BJ (cell line): Measurements from ENCODE around the gene IL3RA. TPM values are rescaled to one million over a fixed set of nuclear protein-coding genes. Genes with fewer than 3 reads are reported as not detected.

Source experiments
- CTCF ChIA-PET: fragments of 350-600 bp; formaldehyde crosslinking; extraction: SDS; loops from one replicate; lab custom pipeline; 2021; ENCODE audit warnings: antibody characterized with exemption, inconsistent platforms; lab: Yijun Ruan, JAX
- POLR2A ChIA-PET: fragments of 300-600 bp; sonication (Branson Sonifier 250); formaldehyde crosslinking; extraction: SDS; loops from one replicate; lab custom pipeline; 2021; ENCODE audit warnings: antibody characterized with exemption; lab: Charles Lee
- DNase-seq: peaks from one replicate; pipeline ENCODE4 v3.0.0-alpha.2; 2011; ENCODE audit warnings: low read depth
- H3K27me3 ChIP-seq: 2 replicates; pipeline ENCODE4 v1.6.0; 2011; ENCODE audit warnings: low read length; ENCODE audit not compliant: control insufficient read depth, insufficient read depth
- H3K36me3 ChIP-seq: 2 replicates; pipeline ENCODE4 v1.5.1; 2011; ENCODE audit warnings: low read length; ENCODE audit not compliant: control insufficient read depth, insufficient read depth
- H3K4me3 ChIP-seq: 2 replicates; pipeline ENCODE4 v1.5.1; 2011; ENCODE audit warnings: low read depth, mild to moderate bottlenecking, control low read depth, low read length
- CTCF ChIP-seq: IDR thresholded peaks from 2 replicates; pipeline ENCODE4 v1.5.1; 2011; ENCODE audit warnings: low read depth, mild to moderate bottlenecking, control low read depth, inconsistent platforms, low read length, moderate library complexity; ENCODE audit not compliant: insufficient read depth
- polyA plus RNA-seq: library from polyadenylated mRNA; depleted of rRNA; stranded (reverse); fragments of >200 nt; gene quantifications from 2 replicates; pipeline ENCODE4 v1.2.3, GENCODE V29; 2011

The IL3RA gene
- polyA plus RNA-seq, 1 experiment, result 1.5 TPM

GRCh38 chrX:1357993-1358392 lies 21.4 kb downstream of the IL3RA start:
- Histone ChIP-seq H3K4me3 (no peak overlapping the region), H3K27me3 (no peaks in the 10 kb centered on the region), H3K36me3 (0 out of 2 replicates have a peak, but pooled peaks cover 2% of the 10 kb centered on the region)
- no peak for DNase-seq
- ChIA-PET CTCF (no interaction called here), POLR2A (no interaction called here)
- TF ChIP-seq CTCF, result no peak

- no peaks in the 10 kb centered on the region for H3K27me3 ChIP-seq
- DNase-seq, result no peak
- H3K36me3 ChIP-seq, result 0 out of 2 replicates have a peak, but pooled peaks cover 2% of the 10 kb centered on the region
- POLR2A ChIA-PET, result no interaction called here
- H3K4me3 ChIP-seq, result no peak overlapping the region
- CTCF ChIA-PET, result no interaction called here
- no peak for TF ChIP-seq CTCF
Measured at GRCh38 chrX:1358793-1359476, 22.4 kb downstream of the IL3RA start.

- POLR2A ChIA-PET, result no interaction called here
- CTCF ChIA-PET, result no interaction called here
- no peak overlapping the region for H3K4me3 ChIP-seq
- TF ChIP-seq CTCF, result no peak
- DNase-seq, result no peak
- H3K36me3 ChIP-seq, result 0 out of 2 replicates have a peak, but pooled peaks cover 2% of the 10 kb centered on the region
- no peaks in the 10 kb centered on the region for H3K27me3 ChIP-seq
Measured at GRCh38 chrX:1359477-1359873, 22.9 kb downstream of the IL3RA start.

GRCh38 chrX:1360171-1360570 lies 23.6 kb downstream of the IL3RA start:
- Histone ChIP-seq H3K36me3 (0 out of 2 replicates have a peak, but pooled peaks cover 2% of the 10 kb centered on the region), H3K27me3 (no peaks in the 10 kb centered on the region), H3K4me3 (no peak overlapping the region)
- TF ChIP-seq CTCF, result no peak
- ChIA-PET CTCF (no interaction called here), POLR2A (no interaction called here)
- DNase-seq, result no peak

GRCh38 chrX:1361275-1361674 lies 24.7 kb downstream of the IL3RA start:
- no peak for TF ChIP-seq CTCF
- Histone ChIP-seq H3K4me3 (no peak overlapping the region), H3K36me3 (0 out of 2 replicates have a peak, but pooled peaks cover 2% of the 10 kb centered on the region), H3K27me3 (no peaks in the 10 kb centered on the region)
- ChIA-PET POLR2A (no interaction called here), CTCF (no interaction called here)
- DNase-seq, result no peak
